Measurements from ENCODE around the gene MBD3L3.
"Not testable (repeated sequence)": the region's sequence is repeated elsewhere in the genome, so short reads cannot be mapped to it uniquely, and the experiment has no call there.

GRCh38 chr19:7021331-7021730 is 37.1 kb downstream of the MBD3L3 start, which contains the start of gene MBD3L2B:
- TF ChIP-seq POLR2A, EP300, POLR2AphosphoS5 (IDR thresholded peaks at IDR 0.05): not testable (repeated sequence)

All from upper lobe of left lung (tissue), 4 donors.